ENCODE results near the gene SNAP91. TPM values are rescaled to one million over a fixed set of nuclear protein-coding genes. Genes with fewer than 3 reads are reported as not detected.
A peak's percentile ranks its signal among the peaks of the same experiment; 100 is the strongest.

SNAP91 gene
- total RNA-seq, 1 donor from 2014 or later: 0.40 TPM

- peaks cover 39% of the 10 kb centered on the region for H3K4me1 Mint-ChIP-seq
- no peaks in the 10 kb centered on the region for H3K9me3 Mint-ChIP-seq
- H3K27me3 Mint-ChIP-seq (ENCODE audit: low read depth): no peaks in the 10 kb centered on the region
- no peak overlapping the region for H3K27ac Mint-ChIP-seq
- H3K36me3 Mint-ChIP-seq: peaks cover 2% of the 10 kb centered on the region
- H3K4me3 Mint-ChIP-seq: no peak overlapping the region
- TF ChIP-seq CTCF (IDR thresholded peaks at IDR 0.05; ENCODE audit: unreplicated experiment): no peak
- no peak for DNase-seq (ENCODE audit: low spot score in 2 of 2, unreplicated experiment in 2 of 2)
Measured at GRCh38 chr6:83514466-83514865, 194.4 kb downstream of the SNAP91 start.

- Mint-ChIP-seq H3K36me3 (peaks cover 2% of the 10 kb centered on the region), H3K27ac (peak within 1 kb of the TSS; percentile 87), H3K4me3 (peak within 1 kb of the TSS; percentile 80), H3K9me3 (no peaks in the 10 kb centered on the region), H3K27me3 (ENCODE audit: low read depth) (no peaks in the 10 kb centered on the region), H3K4me1 (peaks cover 48% of the 10 kb centered on the region)
- peak; percentile 42 for TF ChIP-seq CTCF (IDR thresholded peaks at IDR 0.05; ENCODE audit: unreplicated experiment)
- peak; percentile 43 to 69 for DNase-seq (ENCODE audit: low spot score in 2 of 2, unreplicated experiment in 2 of 2)
Measured at GRCh38 chr6:83511901-83512681, 196.8 kb downstream of the SNAP91 start, which contains the start of gene PRSS35. TSS of gene PRSS35 (plus strand) at chr6:83512534. CDS start at chr6:83523442, 10,908 bp downstream.

- no peak for DNase-seq (ENCODE audit: low spot score in 2 of 2, unreplicated experiment in 2 of 2)
- Mint-ChIP-seq H3K36me3 (no peaks in the 10 kb centered on the region), H3K27me3 (ENCODE audit: low read depth) (no peaks in the 10 kb centered on the region), H3K4me1 (peaks cover 52% of the 10 kb centered on the region), H3K27ac (peak overlapping the region; percentile 87), H3K4me3 (peak overlapping the region; percentile 80), H3K9me3 (no peaks in the 10 kb centered on the region)
- TF ChIP-seq CTCF (IDR thresholded peaks at IDR 0.05; ENCODE audit: unreplicated experiment): no peak
Measured at GRCh38 chr6:83511266-83511665, 197.6 kb downstream of the SNAP91 start.

- no peak for TF ChIP-seq CTCF (IDR thresholded peaks at IDR 0.05; ENCODE audit: unreplicated experiment)
- no peak for DNase-seq (ENCODE audit: low spot score in 2 of 2, unreplicated experiment in 2 of 2)
- Mint-ChIP-seq H3K36me3 (no peaks in the 10 kb centered on the region), H3K4me3 (peak overlapping the region; percentile 37), H3K9me3 (no peaks in the 10 kb centered on the region), H3K4me1 (peaks cover 52% of the 10 kb centered on the region), H3K27me3 (ENCODE audit: low read depth) (no peaks in the 10 kb centered on the region), H3K27ac (peak overlapping the region; percentile 24)
Measured at GRCh38 chr6:83510791-83511190, 198.1 kb downstream of the SNAP91 start.

GRCh38 chr6:83509441-83509840, 199.5 kb downstream of the SNAP91 start:
- H3K27ac Mint-ChIP-seq: no peak overlapping the region

More at GRCh38 chr6:83509441-83509840, 199.5 kb downstream of the SNAP91 start:
- H3K9me3 Mint-ChIP-seq: no peaks in the 10 kb centered on the region
- TF ChIP-seq CTCF (IDR thresholded peaks at IDR 0.05; ENCODE audit: unreplicated experiment): no peak
- H3K36me3 Mint-ChIP-seq: no peaks in the 10 kb centered on the region
- DNase-seq (ENCODE audit: low spot score in 2 of 2, unreplicated experiment in 2 of 2): no peak
- no peaks in the 10 kb centered on the region for H3K27me3 Mint-ChIP-seq (ENCODE audit: low read depth)
- no peak overlapping the region for H3K4me3 Mint-ChIP-seq
- peaks cover 50% of the 10 kb centered on the region for H3K4me1 Mint-ChIP-seq
